NB4 (cell line): ENCODE data around the gene PNLIPRP3.

Experiments used
- DNase-seq: peaks from one replicate; pipeline ENCODE4 v3.0.0; 2010; ENCODE audit warnings: low read depth
- H3K4me3 ChIP-seq: one replicate; pipeline ENCODE4 v1.5.1; 2011; ENCODE audit warnings: mild to moderate bottlenecking, low read depth, low read length, moderate library complexity
- MYC ChIP-seq: IDR thresholded peaks from 2 replicates; pipeline ENCODE4 v1.6.1; 2011; ENCODE audit warnings: low read depth, low read length
- POLR2A ChIP-seq: IDR thresholded peaks from 2 replicates; pipeline ENCODE4 v1.6.1; 2011; ENCODE audit warnings: mild to moderate bottlenecking; ENCODE audit not compliant: insufficient read length; ENCODE audit errors: extremely low read depth
- TF ChIP-seq, protein P1 (sequence below): IDR thresholded peaks from one replicate; pipeline ENCODE4 v1.5.1; 2012; ENCODE audit warnings: low read depth, low read length
- TF ChIP-seq, protein P2 (sequence below): IDR thresholded peaks from 2 replicates; pipeline ENCODE4 v1.6.1; 2011; ENCODE audit warnings: low read depth, low read length

PNLIPRP3 gene

DNA sequence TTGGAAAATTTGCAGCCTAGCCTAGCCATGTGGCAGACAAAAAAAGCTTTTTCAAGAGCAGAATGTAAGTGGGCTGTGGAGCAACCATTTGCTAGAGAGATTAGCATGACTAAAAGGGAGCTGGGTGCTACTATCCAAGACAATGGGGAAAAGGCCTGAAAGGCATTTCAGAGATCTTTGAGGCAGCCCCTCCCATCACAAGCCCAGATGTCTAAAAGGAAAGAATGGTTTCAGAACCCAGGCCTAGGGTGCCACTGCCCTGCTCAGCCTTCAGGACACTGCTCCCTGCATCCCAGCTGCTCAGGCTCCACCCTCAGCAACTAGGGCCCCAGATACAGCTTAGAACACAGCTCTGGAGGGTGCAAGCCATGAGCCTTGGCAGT is 24.7 kb downstream of the PNLIPRP3 start:
- no peak overlapping the region for H3K4me3 ChIP-seq
- TF ChIP-seq, protein P1, sequence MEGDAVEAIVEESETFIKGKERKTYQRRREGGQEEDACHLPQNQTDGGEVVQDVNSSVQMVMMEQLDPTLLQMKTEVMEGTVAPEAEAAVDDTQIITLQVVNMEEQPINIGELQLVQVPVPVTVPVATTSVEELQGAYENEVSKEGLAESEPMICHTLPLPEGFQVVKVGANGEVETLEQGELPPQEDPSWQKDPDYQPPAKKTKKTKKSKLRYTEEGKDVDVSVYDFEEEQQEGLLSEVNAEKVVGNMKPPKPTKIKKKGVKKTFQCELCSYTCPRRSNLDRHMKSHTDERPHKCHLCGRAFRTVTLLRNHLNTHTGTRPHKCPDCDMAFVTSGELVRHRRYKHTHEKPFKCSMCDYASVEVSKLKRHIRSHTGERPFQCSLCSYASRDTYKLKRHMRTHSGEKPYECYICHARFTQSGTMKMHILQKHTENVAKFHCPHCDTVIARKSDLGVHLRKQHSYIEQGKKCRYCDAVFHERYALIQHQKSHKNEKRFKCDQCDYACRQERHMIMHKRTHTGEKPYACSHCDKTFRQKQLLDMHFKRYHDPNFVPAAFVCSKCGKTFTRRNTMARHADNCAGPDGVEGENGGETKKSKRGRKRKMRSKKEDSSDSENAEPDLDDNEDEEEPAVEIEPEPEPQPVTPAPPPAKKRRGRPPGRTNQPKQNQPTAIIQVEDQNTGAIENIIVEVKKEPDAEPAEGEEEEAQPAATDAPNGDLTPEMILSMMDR: no peak
- TF ChIP-seq POLR2A (no peak), MYC (no peak)
- TF ChIP-seq, protein P2, sequence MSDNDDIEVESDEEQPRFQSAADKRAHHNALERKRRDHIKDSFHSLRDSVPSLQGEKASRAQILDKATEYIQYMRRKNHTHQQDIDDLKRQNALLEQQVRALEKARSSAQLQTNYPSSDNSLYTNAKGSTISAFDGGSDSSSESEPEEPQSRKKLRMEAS: no peak
- DNase-seq: no peak

GRCh38 chr10:116457488-116457887 is 29.8 kb downstream of the PNLIPRP3 start:
- H3K4me3 ChIP-seq: no peak overlapping the region
- TF ChIP-seq, protein P2: no peak
- TF ChIP-seq, protein P1: no peak
- DNase-seq: peak; percentile 18

DNA sequence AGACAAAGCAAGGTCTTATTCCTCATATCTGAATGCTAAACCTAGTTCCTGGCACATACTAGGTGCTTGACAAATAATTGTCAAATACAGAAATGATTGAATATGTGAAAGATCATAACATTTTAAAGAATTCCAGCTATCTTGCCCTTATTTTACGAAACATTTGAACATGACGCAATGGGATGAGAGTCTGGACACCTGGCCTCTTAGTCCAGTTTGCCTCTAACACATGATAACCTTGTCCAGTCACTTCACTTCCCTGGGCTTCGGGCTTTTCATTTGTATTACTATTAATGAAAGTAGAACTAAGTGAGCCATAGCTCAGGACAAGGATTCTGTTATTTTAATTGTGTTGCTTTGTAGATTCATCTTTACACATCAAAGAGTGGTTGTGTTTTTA is 32.6 kb downstream of the PNLIPRP3 start:
- no peak for DNase-seq
- no peak for TF ChIP-seq POLR2A
- TF ChIP-seq, protein P1: no peak
- no peak overlapping the region for H3K4me3 ChIP-seq

- H3K4me3 ChIP-seq: no peak overlapping the region
- DNase-seq: no peak
- no peak for TF ChIP-seq POLR2A
- TF ChIP-seq MYC: no peak
- TF ChIP-seq, protein P1: no peak
- TF ChIP-seq, protein P2: no peak
These were observed 34.0 kb downstream of the PNLIPRP3 start for GRCh38 chr10:116461680-116462079.

DNA sequence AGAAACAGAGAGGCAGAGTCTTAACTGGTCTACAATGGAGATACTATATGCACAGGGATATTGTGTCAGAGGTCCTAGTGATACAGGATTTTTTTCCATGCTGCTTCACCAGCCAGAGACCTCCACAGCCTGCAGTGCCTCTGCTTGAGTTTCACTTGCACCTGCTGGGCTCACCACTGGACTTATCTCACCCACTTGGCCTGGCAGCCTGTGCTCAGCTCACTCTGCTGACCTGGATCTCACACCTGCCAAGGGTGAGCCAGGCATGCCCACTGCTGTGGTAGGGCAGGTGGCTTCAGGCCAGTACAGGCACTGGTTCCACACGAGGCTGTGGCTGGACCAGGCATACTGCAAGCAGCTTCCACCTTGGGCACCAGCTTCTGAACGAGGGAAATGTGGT is 36.6 kb downstream of the PNLIPRP3 start:
- H3K4me3 ChIP-seq: no peak overlapping the region
- no peak for TF ChIP-seq MYC
- TF ChIP-seq, protein P2: no peak
- no peak for TF ChIP-seq POLR2A
- TF ChIP-seq, protein P1: no peak
- DNase-seq: no peak

GRCh38 chr10:116465546-116465945 is 37.9 kb downstream of the PNLIPRP3 start:
- TF ChIP-seq, protein P1: no peak
- no peak for TF ChIP-seq MYC
- DNase-seq: no peak
- H3K4me3 ChIP-seq: no peak overlapping the region
